Measurements from ENCODE around the gene HOXC4. TPM values are rescaled to one million over a fixed set of nuclear protein-coding genes. Genes with fewer than 3 reads are reported as not detected.

Gene HOXC4
- total and polyA plus RNA-seq, 2 of the 8 experiments (the other 6 are each of a cell fraction or from before 2014, with no cell fraction given): not detected

DNA sequence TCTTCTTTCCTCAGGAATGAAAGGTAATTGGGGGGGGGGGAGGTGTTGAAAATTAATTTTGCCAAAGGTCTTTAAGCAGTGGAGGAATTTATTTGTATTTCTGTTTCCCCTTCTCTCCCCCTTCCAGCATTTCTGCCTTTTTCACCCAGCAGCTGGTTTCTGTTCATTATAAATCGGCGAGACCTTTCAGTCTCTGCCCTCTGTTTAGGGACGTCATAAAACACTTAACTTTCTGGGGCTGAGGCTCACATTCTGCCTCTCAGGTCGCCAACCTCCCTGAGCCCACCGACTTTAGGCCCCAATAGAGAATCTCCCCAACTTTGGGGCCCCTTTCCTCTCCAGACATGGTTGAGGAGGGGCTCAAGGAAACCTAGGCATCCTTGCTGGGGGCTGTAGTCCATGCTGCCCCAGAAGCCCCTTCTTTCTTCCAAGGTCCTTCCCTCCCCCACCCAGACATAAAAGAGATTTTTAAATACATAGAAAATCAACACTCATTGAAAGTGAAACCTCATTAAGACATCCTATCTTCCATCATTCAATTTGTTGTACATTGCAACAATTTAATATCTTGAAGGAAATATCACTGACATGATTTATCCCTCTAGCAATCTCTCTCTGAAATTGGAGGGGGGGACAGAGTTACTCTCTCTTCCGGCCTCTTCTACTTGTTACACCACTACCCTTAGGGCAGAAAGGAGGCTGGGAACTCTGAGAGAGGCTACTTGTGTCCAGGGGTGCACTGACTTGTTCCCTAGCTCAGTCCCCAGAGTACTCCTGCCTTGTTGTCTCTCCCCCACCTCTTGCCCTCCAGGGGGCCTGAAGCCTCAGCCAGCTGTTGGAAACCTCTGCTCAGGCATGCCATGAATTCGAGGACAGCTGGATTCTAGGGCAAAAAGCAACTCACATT is 27.9 kb upstream of the HOXC4 start (continued):
- TF ChIP-seq RXRA (IDR thresholded peaks at IDR 0.05; ENCODE audit: insufficient read depth, low read depth, low read length): no peak
- TF ChIP-seq KDM5A (IDR thresholded peaks at IDR 0.05; ENCODE audit: low read length): no peak
- TF ChIP-seq, protein P1, sequence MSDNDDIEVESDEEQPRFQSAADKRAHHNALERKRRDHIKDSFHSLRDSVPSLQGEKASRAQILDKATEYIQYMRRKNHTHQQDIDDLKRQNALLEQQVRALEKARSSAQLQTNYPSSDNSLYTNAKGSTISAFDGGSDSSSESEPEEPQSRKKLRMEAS (IDR thresholded peaks at IDR 0.05): no peak
- TF ChIP-seq CBX5 (IDR thresholded peaks at IDR 0.05; ENCODE audit: low read depth, low read length): no peak
- TF ChIP-seq, protein P2, sequence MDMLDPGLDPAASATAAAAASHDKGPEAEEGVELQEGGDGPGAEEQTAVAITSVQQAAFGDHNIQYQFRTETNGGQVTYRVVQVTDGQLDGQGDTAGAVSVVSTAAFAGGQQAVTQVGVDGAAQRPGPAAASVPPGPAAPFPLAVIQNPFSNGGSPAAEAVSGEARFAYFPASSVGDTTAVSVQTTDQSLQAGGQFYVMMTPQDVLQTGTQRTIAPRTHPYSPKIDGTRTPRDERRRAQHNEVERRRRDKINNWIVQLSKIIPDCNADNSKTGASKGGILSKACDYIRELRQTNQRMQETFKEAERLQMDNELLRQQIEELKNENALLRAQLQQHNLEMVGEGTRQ (IDR thresholded peaks at IDR 0.05; ENCODE audit: low read length): no peak
- TF ChIP-seq CREB1 (IDR thresholded peaks at IDR 0.05): no peak
- no peak for TF ChIP-seq SAP30 (IDR thresholded peaks at IDR 0.05; ENCODE audit: insufficient read depth, insufficient replicate concordance, low read length)
- TF ChIP-seq TAF7 (optimal IDR thresholded peaks at IDR 0.05; ENCODE audit: borderline replicate concordance, low read depth, low read length): no peak
- TF ChIP-seq EZH2 (IDR thresholded peaks at IDR 0.05; ENCODE audit: low read depth, low read length, severe bottlenecking): peak; percentile 66
- no peak for TF ChIP-seq KDM1A (IDR thresholded peaks at IDR 0.05; ENCODE audit: borderline replicate concordance, low read length)
- TF ChIP-seq SRF (IDR thresholded peaks at IDR 0.05; ENCODE audit: low read depth, low read length): no peak
- no peak for TF ChIP-seq CHD2 (IDR thresholded peaks at IDR 0.05; ENCODE audit: low read length)
- TF ChIP-seq HDAC6 (IDR thresholded peaks at IDR 0.05; ENCODE audit: low read depth, low read length): no peak
- TF ChIP-seq, protein P3, sequence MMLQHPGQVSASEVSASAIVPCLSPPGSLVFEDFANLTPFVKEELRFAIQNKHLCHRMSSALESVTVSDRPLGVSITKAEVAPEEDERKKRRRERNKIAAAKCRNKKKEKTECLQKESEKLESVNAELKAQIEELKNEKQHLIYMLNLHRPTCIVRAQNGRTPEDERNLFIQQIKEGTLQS (IDR thresholded peaks at IDR 0.05; ENCODE audit: insufficient read depth, low read depth, low read length): no peak
- no peak for TF ChIP-seq TBP (IDR thresholded peaks at IDR 0.05; ENCODE audit: low read depth, low read length)
- TF ChIP-seq, protein P4, sequence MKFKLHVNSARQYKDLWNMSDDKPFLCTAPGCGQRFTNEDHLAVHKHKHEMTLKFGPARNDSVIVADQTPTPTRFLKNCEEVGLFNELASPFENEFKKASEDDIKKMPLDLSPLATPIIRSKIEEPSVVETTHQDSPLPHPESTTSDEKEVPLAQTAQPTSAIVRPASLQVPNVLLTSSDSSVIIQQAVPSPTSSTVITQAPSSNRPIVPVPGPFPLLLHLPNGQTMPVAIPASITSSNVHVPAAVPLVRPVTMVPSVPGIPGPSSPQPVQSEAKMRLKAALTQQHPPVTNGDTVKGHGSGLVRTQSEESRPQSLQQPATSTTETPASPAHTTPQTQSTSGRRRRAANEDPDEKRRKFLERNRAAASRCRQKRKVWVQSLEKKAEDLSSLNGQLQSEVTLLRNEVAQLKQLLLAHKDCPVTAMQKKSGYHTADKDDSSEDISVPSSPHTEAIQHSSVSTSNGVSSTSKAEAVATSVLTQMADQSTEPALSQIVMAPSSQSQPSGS (IDR thresholded peaks at IDR 0.05; ENCODE audit: low read length): no peak

Data from H1 (cell line).